NCI-H2196 (cell line): ENCODE measurements around the gene PTPRK.

Experiments
- DNase-seq: peaks from one replicate; lab custom pipeline; 2025; ENCODE audit not compliant: unreplicated experiment; lab: John Stamatoyannopoulos, UW

The PTPRK gene

GRCh38 chr6:128252341-128253176, 267.8 kb downstream of the PTPRK start:
- no peak for DNase-seq

DNA sequence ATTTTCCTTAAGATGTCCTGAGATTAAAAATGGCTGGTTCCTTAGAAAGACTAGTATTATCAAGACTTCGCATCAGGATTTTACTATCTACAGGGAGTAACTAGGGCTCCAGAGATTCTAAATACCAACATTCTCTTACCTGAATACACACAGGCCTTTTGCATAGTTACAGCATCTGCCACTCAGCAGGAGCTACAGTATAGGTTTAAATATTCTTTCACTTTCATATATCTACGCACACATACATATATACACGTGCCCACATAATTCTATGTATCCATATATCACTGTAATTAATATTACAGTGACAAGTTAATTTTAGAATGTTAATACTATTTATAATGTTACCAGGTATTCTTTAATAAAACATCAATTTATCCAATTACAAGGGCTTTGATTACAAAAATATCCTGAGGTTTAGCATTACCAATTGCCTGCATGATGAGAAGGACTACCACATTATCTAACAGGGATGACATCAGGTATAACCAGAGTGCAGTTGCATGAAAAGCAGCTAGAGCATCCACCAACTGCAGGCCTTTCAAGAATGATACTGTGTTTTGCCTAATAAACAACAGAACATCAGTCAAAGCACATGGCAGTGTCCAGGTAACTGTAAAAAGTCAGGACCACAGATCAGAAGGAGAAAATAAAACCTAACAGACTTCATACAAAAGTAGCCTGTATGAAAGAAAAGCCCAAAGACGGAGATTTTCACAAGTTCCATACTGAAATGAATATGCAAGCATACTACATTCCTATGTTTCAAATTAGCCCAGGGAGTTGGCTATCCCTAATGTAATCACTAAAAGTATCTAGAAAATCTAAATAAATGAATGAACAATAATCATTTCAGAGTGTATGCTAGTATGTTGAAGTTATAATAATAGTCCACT, 268.7 kb downstream of the PTPRK start:
- no peak for DNase-seq

DNA sequence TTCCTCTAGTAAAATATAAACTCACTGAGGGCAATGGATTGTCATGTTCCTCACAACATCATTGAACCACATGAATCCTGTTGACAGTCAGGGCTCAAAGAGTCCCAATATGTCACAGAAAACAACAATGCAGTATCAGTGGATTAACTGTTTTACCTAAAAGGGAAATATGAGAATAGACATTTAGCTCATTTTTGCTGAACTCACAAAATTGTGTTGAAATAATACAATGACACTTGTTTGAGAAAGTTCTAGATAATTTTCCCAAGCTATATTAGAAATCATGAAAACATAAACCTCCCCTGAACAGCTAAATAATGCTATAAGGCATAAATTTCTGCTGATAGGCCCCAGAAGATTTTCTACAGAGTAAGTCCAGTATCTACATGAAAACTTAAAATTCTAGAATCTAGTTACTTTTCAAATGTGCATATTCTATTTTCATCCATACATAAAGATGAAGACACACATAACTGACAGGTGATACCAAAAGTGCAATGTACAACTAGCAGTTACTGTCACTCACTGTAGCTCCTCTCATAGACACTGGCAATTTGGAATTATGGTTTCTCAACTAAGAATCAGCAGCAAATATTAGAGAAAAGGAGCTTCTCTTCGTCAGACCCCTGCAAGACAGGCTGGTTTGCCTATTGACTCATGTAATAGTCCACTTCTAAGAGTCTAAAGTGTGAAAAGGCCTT, 269.9 kb downstream of the PTPRK start:
- DNase-seq: no peak

DNA sequence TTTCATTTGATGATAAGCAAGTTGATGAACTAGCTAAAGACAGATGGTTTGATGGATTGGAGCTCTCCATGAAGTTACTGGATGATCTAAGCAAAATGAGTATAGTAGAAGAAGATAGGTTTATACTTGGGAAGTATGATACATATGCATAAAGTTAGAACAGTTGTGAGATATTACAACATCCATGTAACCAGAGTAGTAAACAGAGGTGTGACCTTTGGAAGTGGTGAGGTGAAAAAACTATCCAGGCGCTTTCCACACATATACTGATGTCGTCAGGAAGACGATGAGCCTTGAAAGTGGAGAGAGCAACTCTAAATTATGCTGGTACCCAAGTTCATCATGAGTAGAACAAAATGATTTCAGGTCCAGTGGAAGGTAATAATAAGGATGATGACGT, 271.0 kb downstream of the PTPRK start:
- DNase-seq: no peak

- no peak for DNase-seq
Observed at GRCh38 chr6:128246472-128247260, 273.7 kb downstream of the PTPRK start.

- DNase-seq: no peak
Observed at GRCh38 chr6:128244751-128245405, 275.5 kb downstream of the PTPRK start.

- no peak for DNase-seq
Observed at GRCh38 chr6:128242765-128243403, 277.5 kb downstream of the PTPRK start.

- DNase-seq: no peak
Observed at GRCh38 chr6:128241216-128241615, 279.2 kb downstream of the PTPRK start.

- no peak for DNase-seq
Observed at GRCh38 chr6:128240024-128240428, 280.4 kb downstream of the PTPRK start.

- no peak for DNase-seq
Observed at GRCh38 chr6:128239146-128239545, 281.3 kb downstream of the PTPRK start.

DNA sequence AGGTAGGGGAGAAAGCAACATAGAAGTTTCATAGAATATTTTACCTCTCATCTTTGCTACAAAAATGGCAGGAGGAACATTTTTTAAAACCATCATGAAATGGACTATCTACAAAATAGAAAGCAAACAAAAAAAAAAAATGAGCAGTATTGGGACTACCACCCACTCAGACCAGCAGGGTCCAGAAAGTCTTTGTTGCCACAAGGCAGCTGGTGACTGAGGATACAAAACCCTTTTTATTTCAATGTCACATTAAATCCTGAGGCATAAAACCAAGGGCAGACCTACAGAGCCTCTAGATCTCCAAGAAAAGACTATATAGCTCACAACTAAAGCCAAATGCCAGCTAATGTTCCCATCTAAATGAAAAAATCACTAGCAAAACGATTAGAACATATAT, 282.2 kb downstream of the PTPRK start:
- no peak for DNase-seq

GRCh38 chr6:128235556-128235955, 284.8 kb downstream of the PTPRK start:
- no peak for DNase-seq

GRCh38 chr6:128233531-128233930, 286.9 kb downstream of the PTPRK start:
- no peak for DNase-seq

GRCh38 chr6:128230267-128230989, 290.0 kb downstream of the PTPRK start:
- DNase-seq: no peak

GRCh38 chr6:128225612-128226011, 294.8 kb downstream of the PTPRK start:
- DNase-seq: no peak

GRCh38 chr6:128216917-128217316, 303.5 kb downstream of the PTPRK start:
- no peak for DNase-seq

- DNase-seq: no peak
Observed at GRCh38 chr6:128209771-128210170, 310.6 kb downstream of the PTPRK start.

DNA sequence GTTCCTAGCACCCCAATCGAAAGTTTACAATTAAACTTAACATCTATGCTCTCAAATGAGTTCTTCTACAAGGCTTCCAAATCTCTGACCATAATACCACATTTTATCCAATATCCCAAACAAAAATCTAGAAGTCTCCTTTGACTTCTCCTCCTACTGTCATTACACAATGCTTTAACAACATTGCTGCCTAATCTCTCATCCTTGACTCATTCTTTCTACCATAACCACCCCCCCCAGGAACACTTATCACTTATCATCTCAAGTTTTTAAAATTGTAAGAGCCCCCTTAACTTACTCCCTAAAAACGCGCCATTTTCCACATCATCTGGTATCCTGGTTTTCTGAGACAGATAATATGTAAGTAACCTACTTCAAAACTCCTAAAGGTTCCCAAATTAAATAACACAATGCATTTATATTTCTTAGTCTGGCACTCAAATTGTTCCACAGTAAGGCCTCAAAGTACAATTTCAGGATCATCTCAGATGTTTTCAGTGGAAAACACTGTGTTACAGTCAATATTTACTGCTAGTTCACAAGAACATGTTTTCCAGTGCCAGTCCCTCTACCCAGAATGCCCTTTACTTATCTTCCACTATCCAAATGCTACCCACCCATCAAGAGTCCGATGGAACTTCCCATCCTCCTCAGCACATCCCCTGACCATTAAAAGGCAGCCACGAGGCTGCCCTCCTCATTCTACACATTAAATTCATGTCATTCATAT, 311.4 kb downstream of the PTPRK start:
- no peak for DNase-seq
